ENCODE measurements around the gene RNF187. TPM values are rescaled to one million over a fixed set of nuclear protein-coding genes. Genes with fewer than 3 reads are reported as not detected.
A peak's percentile ranks its signal among the peaks of the same experiment; 100 is the strongest.

RNF187 gene
- total RNA-seq, 2 experiments from 2014 or later, result 110 to 132 TPM

GRCh38 chr1:228453022-228453560 lies 34.1 kb upstream of the RNF187 start:
- ChIA-PET CTCF (interaction anchor here (0.8 kb wide), 1 partner anchor 19 kb away, joined by 4 read pairs; no protein-coding TSS in a partner anchor), POLR2A (no interaction called here)
- no peak for DNase-seq
- Mint-ChIP-seq H3K4me1 (peaks cover 30% of the 10 kb centered on the region), H3K27me3 (peaks cover 6% of the 10 kb centered on the region), H3K4me3 (no peak overlapping the region), H3K36me3 (ENCODE audit: low read depth) (peaks cover 7% of the 10 kb centered on the region), H3K27ac (peak overlapping the region; percentile 4), H3K9me3 (no peaks in the 10 kb centered on the region)

GRCh38 chr1:228453614-228454013 lies 33.6 kb upstream of the RNF187 start:
- ChIA-PET CTCF (no interaction called here), POLR2A (no interaction called here)
- Mint-ChIP-seq H3K9me3 (no peaks in the 10 kb centered on the region), H3K36me3 (ENCODE audit: low read depth) (peaks cover 7% of the 10 kb centered on the region), H3K4me3 (no peak overlapping the region), H3K27ac (no peak overlapping the region), H3K4me1 (peaks cover 30% of the 10 kb centered on the region), H3K27me3 (peaks cover 2% of the 10 kb centered on the region)
- DNase-seq, result no peak

- ChIA-PET CTCF (no interaction called here), POLR2A (no interaction called here)
- Mint-ChIP-seq H3K27ac (no peak overlapping the region), H3K36me3 (ENCODE audit: low read depth) (peaks cover 7% of the 10 kb centered on the region), H3K9me3 (no peaks in the 10 kb centered on the region), H3K4me1 (peaks cover 32% of the 10 kb centered on the region), H3K27me3 (peaks cover under 1% of the 10 kb centered on the region), H3K4me3 (no peak overlapping the region)
- DNase-seq, result no peak
Observed at GRCh38 chr1:228454238-228454637, 32.9 kb upstream of the RNF187 start.

GRCh38 chr1:228455715-228456114 lies 31.5 kb upstream of the RNF187 start:
- DNase-seq, result no peak
- Mint-ChIP-seq H3K9me3 (no peaks in the 10 kb centered on the region), H3K27me3 (no peaks in the 10 kb centered on the region), H3K4me3 (peak overlapping the region; percentile 53), H3K27ac (peak overlapping the region; percentile 43), H3K36me3 (ENCODE audit: low read depth) (peaks cover 9% of the 10 kb centered on the region), H3K4me1 (peaks cover 36% of the 10 kb centered on the region)
- POLR2A ChIA-PET, result no interaction called here
- CTCF ChIA-PET, result interaction anchor here (0.7 to 1.4 kb wide), 2 partner anchors 10 to 44 kb away, joined by 3 to 7 read pairs; no protein-coding TSS in a partner anchor

- POLR2A ChIA-PET, result interaction anchor here (1.4 kb wide), 1 partner anchor 9 kb away, joined by 6 read pairs; no protein-coding TSS in a partner anchor
- Mint-ChIP-seq H3K4me3 (peak overlapping the region; percentile 93), H3K27me3 (no peaks in the 10 kb centered on the region), H3K4me1 (peaks cover 43% of the 10 kb centered on the region), H3K27ac (peak overlapping the region; percentile 98), H3K36me3 (ENCODE audit: low read depth) (peaks cover 15% of the 10 kb centered on the region), H3K9me3 (no peaks in the 10 kb centered on the region)
- DNase-seq, result no peak
- CTCF ChIA-PET, result interaction anchor here (1.4 kb wide), 2 partner anchors 9 to 30 kb away, joined by 6 to 7 read pairs; partner anchors contain the start of gene RNF187
Observed at GRCh38 chr1:228456252-228457016, 30.7 kb upstream of the RNF187 start.

- CTCF ChIA-PET, result interaction anchor here (0.7 to 1.4 kb wide), 8 partner anchors 9 to 458 kb away, joined by 3 to 6 read pairs (median 5); partner anchors contain the start of gene RNF187
- Mint-ChIP-seq H3K9me3 (no peaks in the 10 kb centered on the region), H3K36me3 (ENCODE audit: low read depth) (peaks cover 19% of the 10 kb centered on the region), H3K27ac (peak overlapping the region; percentile 98), H3K4me3 (peak overlapping the region; percentile 93), H3K27me3 (no peaks in the 10 kb centered on the region), H3K4me1 (peaks cover 47% of the 10 kb centered on the region)
- DNase-seq, result no peak
- POLR2A ChIA-PET, result interaction anchor here (0.6 to 1.4 kb wide), 4 partner anchors 9 to 52 kb away, joined by 3 to 6 read pairs (median 4); partner anchors contain the start of gene TRIM11
Observed at GRCh38 chr1:228457017-228457395, 30.2 kb upstream of the RNF187 start.

GRCh38 chr1:228457396-228458176 lies 29.6 kb upstream of the RNF187 start:
- Mint-ChIP-seq H3K4me1 (peaks cover 53% of the 10 kb centered on the region), H3K27ac (peak overlapping the region; percentile 98), H3K4me3 (peak overlapping the region; percentile 93)

GRCh38 chr1:228459091-228459993 lies 27.8 kb upstream of the RNF187 start:
- Mint-ChIP-seq H3K27ac (peak overlapping the region; percentile 98), H3K4me3 (peak overlapping the region; percentile 93), H3K4me1 (peaks cover 54% of the 10 kb centered on the region), H3K27me3 (no peaks in the 10 kb centered on the region), H3K9me3 (no peaks in the 10 kb centered on the region), H3K36me3 (ENCODE audit: low read depth) (peaks cover 17% of the 10 kb centered on the region)
- ChIA-PET POLR2A (interaction anchor here (0.7 to 1.6 kb wide), 3 partner anchors 27 to 95 kb away, joined by 4 to 7 read pairs (median 5); partner anchors contain the start of gene RNF187), CTCF (interaction anchor here (0.6 to 1.6 kb wide), 12 partner anchors 12 to 255 kb away, joined by 3 to 8 read pairs (median 4); no protein-coding TSS in a partner anchor)
- peak; percentile 71 for DNase-seq

More at GRCh38 chr1:228457396-228458176, 29.6 kb upstream of the RNF187 start:
- Mint-ChIP-seq H3K36me3 (ENCODE audit: low read depth) (peaks cover 21% of the 10 kb centered on the region), H3K9me3 (no peaks in the 10 kb centered on the region), H3K27me3 (no peaks in the 10 kb centered on the region)
- ChIA-PET CTCF (interaction anchor here (0.6 to 1.6 kb wide), 11 partner anchors 8 to 458 kb away, joined by 3 to 8 read pairs (median 5); partner anchors contain the start of genes GUK1 and RNF187), POLR2A (interaction anchor here (0.6 to 1.6 kb wide), 6 partner anchors 8 to 287 kb away, joined by 3 to 6 read pairs (median 4); partner anchors contain the start of genes RNF187 and TRIM11)
- DNase-seq, result peak; percentile 95

GRCh38 chr1:228460821-228461220 lies 26.4 kb upstream of the RNF187 start:
- peaks cover 15% of the 10 kb centered on the region for H3K36me3 Mint-ChIP-seq (ENCODE audit: low read depth)
- H3K9me3 Mint-ChIP-seq, result no peaks in the 10 kb centered on the region
- peak overlapping the region; percentile 62 for H3K4me3 Mint-ChIP-seq
- CTCF ChIA-PET, result no interaction called here
- no peaks in the 10 kb centered on the region for H3K27me3 Mint-ChIP-seq
- peaks cover 58% of the 10 kb centered on the region for H3K4me1 Mint-ChIP-seq
- POLR2A ChIA-PET, result no interaction called here
- no peak overlapping the region for H3K27ac Mint-ChIP-seq
- DNase-seq, result no peak

- H3K4me3 Mint-ChIP-seq, result peak overlapping the region; percentile 95
- peaks cover 67% of the 10 kb centered on the region for H3K4me1 Mint-ChIP-seq
- ChIA-PET CTCF (no interaction called here), POLR2A (interaction anchor here (0.6 to 1.1 kb wide), 2 partner anchors 12 to 56 kb away, joined by 3 to 8 read pairs; partner anchors contain the start of gene TRIM11)
- DNase-seq, result no peak
- H3K27ac Mint-ChIP-seq, result peak overlapping the region; percentile 93
- H3K27me3 Mint-ChIP-seq, result peaks cover under 1% of the 10 kb centered on the region
- H3K36me3 Mint-ChIP-seq (ENCODE audit: low read depth), result peaks cover 15% of the 10 kb centered on the region
- no peaks in the 10 kb centered on the region for H3K9me3 Mint-ChIP-seq
Observed at GRCh38 chr1:228462560-228462959, 24.6 kb upstream of the RNF187 start.

GRCh38 chr1:228463009-228463558 lies 24.1 kb upstream of the RNF187 start:
- ChIA-PET CTCF (interaction anchor here (0.6 to 3.6 kb wide), 7 partner anchors 11 to 83 kb away, joined by 3 to 26 read pairs (median 4); partner anchors contain the start of gene RNF187), POLR2A (interaction anchor here (0.6 to 1.1 kb wide), 3 partner anchors 12 to 848 kb away, joined by 3 read pairs; partner anchors contain the start of gene RNF187)
- Mint-ChIP-seq H3K4me1 (peaks cover 69% of the 10 kb centered on the region), H3K27ac (peak overlapping the region; percentile 93), H3K4me3 (peak overlapping the region; percentile 95), H3K9me3 (no peaks in the 10 kb centered on the region), H3K27me3 (peaks cover 5% of the 10 kb centered on the region), H3K36me3 (ENCODE audit: low read depth) (peaks cover 15% of the 10 kb centered on the region)
- DNase-seq, result no peak
